Measurements from ENCODE around the gene IGSF21.

GRCh38 chr1:18151436-18152122, 44.0 kb downstream of the IGSF21 start:
- TF ChIP-seq CTCF (IDR thresholded peaks at IDR 0.05) (no peak), POLR2A (IDR thresholded peaks at IDR 0.05) (no peak)
